Activated naive CD8-positive, alpha-beta T cell (primary cell): ENCODE data around the gene SLC7A4.

Experiments used
- H3K27ac Mint-ChIP-seq: one replicate; pipeline ENCODE4 v1.8.0; 2021; ENCODE audit warnings: mixed read lengths
- H3K27me3 Mint-ChIP-seq: one replicate; pipeline ENCODE4 v1.8.0; 2021; ENCODE audit warnings: mixed read lengths
- H3K36me3 Mint-ChIP-seq: one replicate; pipeline ENCODE4 v1.8.0; 2021; ENCODE audit warnings: mixed read lengths
- H3K4me1 Mint-ChIP-seq: one replicate; pipeline ENCODE4 v1.8.0; 2021; ENCODE audit warnings: low read depth, mixed read lengths
- H3K4me3 Mint-ChIP-seq: one replicate; pipeline ENCODE4 v1.8.0; 2021; ENCODE audit warnings: mild to moderate bottlenecking, mixed read lengths
- H3K9me3 Mint-ChIP-seq: one replicate; pipeline ENCODE4 v1.8.0; 2021; ENCODE audit warnings: low read depth, mixed read lengths

The SLC7A4 gene

DNA sequence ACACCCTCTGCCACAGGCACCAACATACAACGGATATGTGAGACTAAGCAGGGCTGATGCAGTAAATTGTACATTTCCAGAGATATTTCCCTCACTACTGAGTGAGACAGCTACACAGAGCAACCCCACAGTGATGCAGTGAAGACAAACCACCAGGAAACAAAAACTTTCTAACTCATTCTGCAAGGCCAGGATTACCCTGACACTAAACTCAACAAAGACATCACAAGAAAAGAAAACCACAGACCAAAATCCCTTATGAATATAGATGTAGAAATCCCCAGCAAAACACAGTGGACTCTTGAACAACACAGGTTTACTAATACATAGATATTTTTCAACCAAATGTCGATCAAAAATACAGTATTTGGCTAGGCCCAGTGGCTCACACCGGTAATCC, 1.5 kb upstream of the SLC7A4 start:
- peaks cover 9% of the 10 kb centered on the region for H3K27me3 Mint-ChIP-seq
- H3K4me3 Mint-ChIP-seq: no peak overlapping the region
- H3K9me3 Mint-ChIP-seq: no peaks in the 10 kb centered on the region
- no peaks in the 10 kb centered on the region for H3K36me3 Mint-ChIP-seq
- peaks cover 3% of the 10 kb centered on the region for H3K4me1 Mint-ChIP-seq
- no peak overlapping the region for H3K27ac Mint-ChIP-seq

DNA sequence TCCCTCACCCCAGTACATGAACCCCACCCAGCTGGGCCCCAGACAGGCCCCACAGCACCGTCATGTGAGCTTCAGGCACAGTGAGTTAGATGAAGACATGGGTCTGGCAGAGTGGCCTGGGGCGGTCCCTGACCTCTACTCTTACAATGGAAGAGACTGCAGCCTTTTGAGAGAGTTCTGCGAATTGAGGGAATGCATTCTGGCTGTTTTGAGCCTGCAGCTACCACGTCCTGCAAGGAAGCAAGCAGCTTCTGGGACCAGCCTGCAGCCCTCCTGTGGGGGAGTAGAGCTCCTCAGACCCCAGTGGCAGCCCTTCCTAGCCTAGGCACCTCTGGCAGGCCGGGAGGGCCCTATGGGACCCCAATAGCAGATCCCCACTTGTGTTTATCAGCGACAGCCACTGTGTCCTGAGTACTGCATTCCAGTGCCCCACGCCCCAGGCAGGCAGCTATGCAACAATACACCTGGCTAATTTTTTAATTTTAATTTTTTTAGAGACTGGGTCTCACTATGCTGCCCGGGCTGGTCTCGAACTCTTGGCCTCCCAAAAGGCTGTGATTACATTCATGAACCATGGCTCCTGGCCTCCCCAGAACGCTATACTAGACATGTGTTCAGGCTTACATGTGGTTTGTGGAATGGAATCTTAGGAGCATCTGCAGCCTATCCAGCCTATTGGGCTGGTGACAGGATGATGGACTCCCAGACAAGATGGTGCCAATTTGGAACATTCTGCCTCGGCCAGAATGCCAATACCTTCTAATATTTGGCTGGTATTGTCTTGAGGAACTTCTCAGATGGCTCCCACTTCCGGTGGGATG, 717 bp upstream of the SLC7A4 start:
- no peak overlapping the region for H3K27ac Mint-ChIP-seq
- H3K36me3 Mint-ChIP-seq: no peaks in the 10 kb centered on the region
- peaks cover 5% of the 10 kb centered on the region for H3K27me3 Mint-ChIP-seq
- no peak overlapping the region for H3K4me3 Mint-ChIP-seq
- H3K4me1 Mint-ChIP-seq: peaks cover 3% of the 10 kb centered on the region
- H3K9me3 Mint-ChIP-seq: no peaks in the 10 kb centered on the region

DNA sequence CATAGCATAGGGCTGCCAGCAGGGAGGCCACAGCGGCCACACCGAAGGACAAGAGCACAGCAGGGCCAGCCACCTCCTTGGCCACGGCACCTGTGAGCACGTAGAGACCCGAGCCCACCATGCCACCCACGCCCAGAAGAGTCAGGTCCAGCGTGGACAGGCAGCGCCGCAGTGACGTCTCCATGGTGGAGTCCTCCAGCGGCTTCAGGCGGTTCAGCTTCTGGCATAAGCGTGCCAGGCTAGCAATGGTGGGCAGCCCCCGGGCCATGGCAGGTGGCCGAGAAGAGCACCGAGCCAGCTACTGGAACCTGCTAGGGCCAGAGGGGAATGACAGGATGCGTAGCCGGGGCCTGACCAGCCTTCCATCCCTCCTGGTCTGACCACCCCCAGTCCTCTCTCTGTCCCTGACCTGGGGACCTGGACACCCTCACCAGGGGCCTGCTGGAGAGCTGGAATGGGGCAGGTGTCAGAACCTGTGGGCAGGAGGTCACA, 770 bp downstream of the SLC7A4 start:
- no peaks in the 10 kb centered on the region for H3K9me3 Mint-ChIP-seq
- no peaks in the 10 kb centered on the region for H3K36me3 Mint-ChIP-seq
- H3K4me3 Mint-ChIP-seq: peak overlapping the region; percentile 57
- H3K4me1 Mint-ChIP-seq: peaks cover 3% of the 10 kb centered on the region
- H3K27ac Mint-ChIP-seq: no peak overlapping the region
- peaks cover 5% of the 10 kb centered on the region for H3K27me3 Mint-ChIP-seq

DNA sequence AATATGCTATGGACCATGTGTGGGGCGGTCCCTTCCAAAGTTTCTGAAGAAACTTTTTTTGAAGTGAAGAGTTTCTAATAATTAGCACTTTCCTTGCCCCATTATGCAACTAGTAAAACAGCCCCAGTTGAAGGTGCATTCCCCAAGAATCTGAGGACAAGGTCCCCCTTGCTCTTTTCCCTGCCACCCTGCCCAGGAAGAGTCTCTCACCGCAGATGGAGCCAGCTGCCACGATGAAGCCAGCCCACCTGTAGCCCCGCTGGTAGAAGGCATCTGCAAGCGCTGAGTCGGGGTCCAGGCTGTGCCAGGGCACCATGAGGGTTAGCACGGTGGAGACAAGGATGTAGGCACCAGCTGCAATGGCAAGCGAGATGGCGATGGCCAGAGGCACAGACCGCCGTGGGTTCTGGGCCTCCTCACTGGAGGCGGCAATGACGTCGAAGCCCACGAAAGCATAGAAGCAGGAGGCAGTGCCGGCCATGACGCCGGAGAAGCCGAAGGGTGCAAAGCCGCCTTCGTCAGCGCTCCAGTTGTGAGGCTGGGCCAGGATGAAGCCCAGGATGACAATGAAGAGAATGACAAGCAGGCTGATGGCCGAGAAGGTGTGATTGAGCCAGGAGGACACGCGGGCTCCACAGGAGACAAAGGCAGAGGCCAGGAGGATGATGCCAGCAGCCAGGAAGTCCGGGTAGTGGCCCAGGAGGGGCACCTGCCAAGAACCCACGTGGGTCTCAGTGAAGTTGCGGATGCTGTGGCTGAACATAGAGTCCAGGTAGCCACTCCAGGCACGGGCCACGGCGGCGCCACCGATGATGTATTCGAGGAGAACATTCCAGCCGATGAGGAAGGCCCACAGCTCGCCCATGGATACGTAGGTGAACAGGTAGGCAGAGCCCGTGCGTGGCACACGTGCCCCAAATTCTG, 1.5 kb downstream of the SLC7A4 start:
- H3K27ac Mint-ChIP-seq: no peak overlapping the region
- H3K36me3 Mint-ChIP-seq: no peaks in the 10 kb centered on the region

DNA sequence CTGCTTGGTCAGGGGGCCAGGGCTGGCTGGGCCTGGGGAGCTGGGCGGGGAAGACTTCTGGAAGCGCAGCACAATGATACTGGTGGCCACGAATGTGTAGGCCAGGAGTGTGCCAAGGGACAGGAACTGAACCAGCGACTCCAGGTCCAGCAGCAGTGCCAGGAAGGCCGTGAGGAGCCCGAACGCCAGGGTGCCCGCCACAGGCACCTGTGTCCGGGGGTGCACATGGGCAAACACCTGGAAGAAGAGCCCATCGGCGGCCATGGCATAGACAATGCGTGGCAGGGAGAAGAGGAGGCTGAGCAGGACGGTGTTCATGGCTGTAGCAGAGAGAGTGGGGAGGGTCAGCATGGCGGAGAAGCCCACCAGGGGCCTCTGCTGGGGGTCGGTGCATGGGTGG, 2.3 kb downstream of the SLC7A4 start:
- Mint-ChIP-seq H3K9me3 (no peaks in the 10 kb centered on the region), H3K27ac (no peak overlapping the region), H3K27me3 (peaks cover 5% of the 10 kb centered on the region), H3K36me3 (no peaks in the 10 kb centered on the region), H3K4me3 (peak overlapping the region; percentile 27), H3K4me1 (peaks cover 13% of the 10 kb centered on the region)

More for the DNA sequence above, 1.5 kb downstream of the SLC7A4 start:
- peaks cover 5% of the 10 kb centered on the region for H3K4me1 Mint-ChIP-seq
- H3K4me3 Mint-ChIP-seq: peak overlapping the region; percentile 57
- H3K27me3 Mint-ChIP-seq: peaks cover 5% of the 10 kb centered on the region
- no peaks in the 10 kb centered on the region for H3K9me3 Mint-ChIP-seq

DNA sequence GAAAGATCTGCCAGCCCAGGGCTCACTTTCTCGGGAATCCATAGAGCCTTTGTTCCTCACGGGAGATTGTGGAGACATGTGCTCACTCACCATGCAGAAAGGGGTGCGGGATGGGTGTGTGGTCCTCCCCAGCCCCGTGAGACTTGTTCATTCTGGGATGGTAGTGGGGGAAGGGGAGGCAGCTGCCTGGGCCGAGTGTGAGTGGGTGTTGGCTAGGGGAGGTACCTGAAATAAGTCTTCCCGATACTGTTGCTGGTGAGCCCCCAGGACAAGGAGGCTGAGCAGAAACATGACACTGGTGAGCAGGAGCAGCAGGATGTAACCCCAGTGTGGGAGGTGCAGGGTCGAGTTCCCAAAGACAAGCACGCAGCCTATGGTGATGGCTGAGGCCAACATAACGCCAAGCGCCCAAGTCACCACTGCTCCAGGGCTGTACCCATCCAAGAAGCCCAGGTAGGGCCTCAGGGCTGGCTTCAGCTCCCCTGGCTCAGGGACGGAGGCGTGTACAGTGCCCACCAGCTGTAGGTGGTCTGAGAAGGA, 2.8 kb downstream of the SLC7A4 start:
- H3K27ac Mint-ChIP-seq: no peak overlapping the region
- H3K27me3 Mint-ChIP-seq: peaks cover 5% of the 10 kb centered on the region
- H3K4me1 Mint-ChIP-seq: peaks cover 16% of the 10 kb centered on the region
- H3K4me3 Mint-ChIP-seq: no peak overlapping the region
- no peaks in the 10 kb centered on the region for H3K9me3 Mint-ChIP-seq
- H3K36me3 Mint-ChIP-seq: no peaks in the 10 kb centered on the region

DNA sequence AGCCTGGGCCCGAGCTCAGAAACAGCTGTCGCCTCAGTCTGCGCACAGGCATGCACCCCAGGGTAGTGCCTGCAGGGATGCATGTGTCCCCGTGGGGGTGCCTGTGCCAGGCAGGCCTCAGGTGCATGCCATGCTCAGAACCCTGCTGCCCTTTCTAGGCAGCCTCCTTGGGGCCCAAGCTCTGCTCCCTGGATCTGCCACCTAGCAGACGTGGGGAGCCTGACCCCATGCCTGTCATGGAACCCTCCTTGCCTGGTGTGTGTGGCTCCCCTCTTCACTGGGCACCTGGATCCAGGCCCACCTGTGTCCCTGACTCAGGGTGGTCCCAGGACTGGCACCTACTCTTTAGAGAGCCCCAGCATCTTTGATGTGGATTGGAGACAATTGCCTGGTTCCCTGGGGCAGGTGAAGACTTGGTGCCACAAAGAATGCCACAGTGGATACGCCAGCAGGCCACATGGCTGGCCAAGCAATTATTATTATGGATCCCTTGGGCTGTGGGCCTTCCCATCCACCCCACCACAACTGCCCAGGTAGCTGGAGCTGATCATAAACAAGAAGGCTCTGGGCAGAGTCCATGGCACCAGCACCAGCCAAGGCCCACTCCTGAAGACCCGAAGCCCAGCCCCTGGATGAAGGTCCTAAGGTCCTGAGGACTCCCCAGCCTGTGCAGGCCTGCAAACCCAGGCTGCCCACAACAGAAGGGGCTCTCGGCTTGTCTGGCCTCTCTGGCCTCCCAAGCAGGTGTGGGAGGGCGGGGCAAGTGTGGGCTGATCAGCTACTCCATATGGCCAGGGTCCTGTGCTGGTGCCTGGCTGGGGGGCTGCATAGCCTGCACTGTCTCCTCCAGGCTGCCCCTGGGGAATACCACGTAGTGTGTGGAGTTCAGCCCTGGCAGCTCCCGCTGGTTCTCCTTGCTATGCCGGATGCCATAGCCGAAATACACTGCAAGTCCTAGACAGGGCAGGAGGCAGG, 3.8 kb downstream of the SLC7A4 start:
- no peaks in the 10 kb centered on the region for H3K9me3 Mint-ChIP-seq
- H3K4me3 Mint-ChIP-seq: no peak overlapping the region
- H3K4me1 Mint-ChIP-seq: peaks cover 16% of the 10 kb centered on the region
- H3K27ac Mint-ChIP-seq: no peak overlapping the region
- H3K36me3 Mint-ChIP-seq: no peaks in the 10 kb centered on the region
- H3K27me3 Mint-ChIP-seq: peaks cover 5% of the 10 kb centered on the region

DNA sequence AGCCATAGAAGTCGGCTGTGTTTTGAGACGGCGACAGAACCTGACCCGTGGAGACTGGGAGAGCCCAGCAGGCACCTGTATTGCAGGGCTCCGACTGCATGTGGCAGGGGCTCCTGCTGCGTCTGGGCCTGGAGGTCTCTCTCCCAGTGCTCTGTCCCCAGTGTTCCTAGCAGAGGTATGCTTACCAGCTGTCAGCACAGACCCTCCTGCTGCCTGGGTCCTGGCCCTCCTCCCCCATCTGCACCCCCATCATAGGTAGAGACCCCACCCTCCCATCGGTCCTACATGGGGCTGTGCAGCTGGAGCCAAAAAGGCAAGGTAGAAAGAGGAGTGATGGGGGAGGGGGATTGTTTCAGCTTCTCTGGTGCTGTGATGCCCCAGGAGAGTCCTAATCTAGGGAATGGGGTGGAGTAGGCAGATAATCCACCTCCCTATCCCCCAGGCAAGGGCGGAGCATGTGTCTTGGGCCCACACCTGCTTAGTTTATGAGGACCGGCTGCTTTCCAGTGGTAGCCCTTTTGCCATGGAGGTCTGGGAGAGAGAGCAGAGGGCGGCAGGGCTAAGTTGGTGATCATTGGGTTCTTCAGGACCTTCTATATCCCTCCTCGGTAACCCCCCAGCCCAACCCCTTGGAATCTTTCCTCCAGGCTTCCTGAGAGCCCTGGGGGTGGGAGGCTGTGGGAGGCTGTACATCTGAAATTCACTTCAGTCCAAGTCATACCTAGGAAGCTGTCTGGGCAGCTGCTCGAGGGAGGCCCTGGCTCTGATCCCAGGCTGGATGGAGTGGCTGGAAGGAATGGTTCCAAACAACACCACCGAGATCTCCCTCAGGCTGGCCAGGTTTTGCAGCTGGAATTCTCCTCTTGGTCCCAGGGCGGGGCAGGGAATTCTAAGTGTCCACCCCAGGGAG, 5.3 kb downstream of the SLC7A4 start:
- Mint-ChIP-seq H3K27me3 (peaks cover 5% of the 10 kb centered on the region), H3K4me3 (no peak overlapping the region), H3K4me1 (peaks cover 16% of the 10 kb centered on the region), H3K9me3 (no peaks in the 10 kb centered on the region), H3K27ac (no peak overlapping the region), H3K36me3 (no peaks in the 10 kb centered on the region)

DNA sequence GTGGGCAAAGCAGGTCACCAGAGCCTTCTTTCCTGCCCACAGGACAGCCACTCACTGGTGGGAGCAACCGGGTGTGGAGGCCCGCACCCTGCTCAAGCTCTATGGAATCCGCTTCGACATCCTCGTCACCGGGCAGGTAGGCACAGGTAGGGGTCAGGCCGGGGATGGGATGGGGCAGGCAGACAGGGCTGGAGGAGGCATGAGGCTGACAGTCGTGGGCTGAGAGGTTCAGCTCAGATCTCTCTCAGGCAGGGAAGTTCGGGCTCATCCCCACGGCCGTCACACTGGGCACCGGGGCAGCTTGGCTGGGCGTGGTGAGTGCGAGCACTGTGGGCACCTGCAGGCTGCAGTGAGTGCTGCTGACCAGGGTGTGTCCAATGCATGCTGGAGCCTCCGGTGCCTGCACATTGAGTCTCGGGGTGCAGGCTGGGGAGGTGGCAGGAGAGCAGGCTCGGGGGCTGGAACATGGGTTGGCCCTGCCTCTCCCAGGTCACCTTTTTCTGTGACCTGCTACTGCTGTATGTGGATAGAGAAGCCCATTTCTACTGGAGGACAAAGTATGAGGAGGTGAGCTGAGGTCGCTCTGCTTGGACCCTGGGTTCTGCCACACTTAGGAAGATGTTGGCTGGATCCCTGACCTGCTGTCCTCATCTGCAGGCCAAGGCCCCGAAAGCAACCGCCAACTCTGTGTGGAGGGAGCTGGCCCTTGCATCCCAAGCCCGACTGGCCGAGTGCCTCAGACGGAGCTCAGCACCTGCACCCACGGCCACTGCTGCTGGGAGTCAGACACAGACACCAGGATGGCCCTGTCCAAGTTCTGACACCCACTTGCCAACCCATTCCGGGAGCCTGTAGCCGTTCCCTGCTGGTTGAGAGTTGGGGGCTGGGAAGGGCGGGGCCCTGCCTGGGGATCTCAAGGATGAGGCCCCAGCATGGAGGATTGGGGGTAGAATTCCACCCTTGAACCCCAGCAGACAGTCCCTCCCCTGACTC, 6.3 kb downstream of the SLC7A4 start:
- Mint-ChIP-seq H3K4me3 (no peak overlapping the region), H3K4me1 (peaks cover 13% of the 10 kb centered on the region), H3K27me3 (peaks cover 2% of the 10 kb centered on the region), H3K36me3 (no peaks in the 10 kb centered on the region), H3K27ac (no peak overlapping the region), H3K9me3 (no peaks in the 10 kb centered on the region)

DNA sequence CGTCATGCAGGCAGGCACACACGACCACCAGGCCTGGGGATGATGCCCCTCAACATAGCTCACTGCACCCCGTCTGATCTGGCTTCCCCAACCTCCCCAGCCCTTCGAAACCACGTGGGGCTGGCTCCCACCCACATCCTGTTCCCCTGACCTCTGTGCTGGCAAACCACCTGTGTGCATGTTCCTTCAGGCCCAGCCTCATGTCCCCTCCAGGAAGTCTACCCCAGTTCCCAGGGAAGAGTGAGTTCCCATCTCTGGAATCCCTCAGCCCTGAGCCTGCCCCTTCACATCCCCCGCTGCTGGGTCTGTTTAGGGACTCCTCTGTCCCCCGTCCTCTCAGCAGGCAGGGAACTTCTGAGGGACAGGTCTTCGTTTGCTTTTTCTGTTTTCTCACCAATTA, 7.1 kb downstream of the SLC7A4 start:
- Mint-ChIP-seq H3K4me3 (peak overlapping the region; percentile 33), H3K36me3 (no peaks in the 10 kb centered on the region), H3K27ac (peak overlapping the region; percentile 73), H3K4me1 (peaks cover 13% of the 10 kb centered on the region), H3K9me3 (no peaks in the 10 kb centered on the region), H3K27me3 (no peaks in the 10 kb centered on the region)

DNA sequence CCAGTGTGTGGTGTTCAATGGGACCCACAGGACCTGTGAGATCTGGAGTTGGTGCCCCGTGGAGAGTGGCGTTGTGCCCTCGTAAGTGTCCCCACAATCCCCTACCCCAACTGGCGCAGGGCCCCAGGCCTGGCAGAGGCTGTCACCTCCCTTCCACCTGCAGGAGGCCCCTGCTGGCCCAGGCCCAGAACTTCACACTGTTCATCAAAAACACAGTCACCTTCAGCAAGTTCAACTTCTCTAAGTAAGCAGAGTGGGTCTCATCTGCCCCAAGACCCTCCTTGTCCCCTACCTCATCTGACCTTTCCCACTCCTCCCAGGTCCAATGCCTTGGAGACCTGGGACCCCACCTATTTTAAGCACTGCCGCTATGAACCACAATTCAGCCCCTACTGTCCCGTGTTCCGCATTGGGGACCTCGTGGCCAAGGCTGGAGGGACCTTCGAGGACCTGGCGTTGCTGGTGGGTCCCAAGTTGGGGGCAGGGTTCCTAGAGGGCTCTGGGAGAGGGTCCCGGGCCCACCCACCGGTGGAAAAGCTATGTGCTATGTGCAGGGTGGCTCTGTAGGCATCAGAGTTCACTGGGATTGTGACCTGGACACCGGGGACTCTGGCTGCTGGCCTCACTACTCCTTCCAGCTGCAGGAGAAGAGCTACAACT, 9.3 kb downstream of the SLC7A4 start:
- H3K4me3 Mint-ChIP-seq: no peak overlapping the region
- H3K9me3 Mint-ChIP-seq: no peaks in the 10 kb centered on the region
- H3K27ac Mint-ChIP-seq: no peak overlapping the region
- peaks cover 13% of the 10 kb centered on the region for H3K4me1 Mint-ChIP-seq
- no peaks in the 10 kb centered on the region for H3K27me3 Mint-ChIP-seq
- no peaks in the 10 kb centered on the region for H3K36me3 Mint-ChIP-seq

DNA sequence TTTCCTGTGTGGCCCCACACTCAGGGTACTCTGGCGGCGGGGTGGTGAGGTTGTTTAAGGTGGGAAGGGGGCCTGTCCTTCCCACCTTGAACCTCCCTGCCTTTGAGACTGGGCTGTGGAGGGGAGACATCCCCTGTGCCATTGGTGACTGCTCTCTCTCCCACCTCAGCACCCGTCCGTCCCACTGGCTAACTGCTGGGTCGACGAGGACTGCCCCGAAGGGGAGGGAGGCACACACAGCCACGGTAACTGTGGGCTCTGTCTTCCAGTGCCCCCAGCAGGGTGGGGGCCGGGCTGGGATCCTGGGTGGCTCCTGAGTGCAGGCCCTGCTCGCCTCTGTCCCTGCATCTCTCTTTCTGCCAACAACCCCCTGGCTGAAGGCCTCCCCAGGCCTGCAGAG, 9.9 kb downstream of the SLC7A4 start:
- H3K4me3 Mint-ChIP-seq: no peak overlapping the region
- no peak overlapping the region for H3K27ac Mint-ChIP-seq
- no peaks in the 10 kb centered on the region for H3K36me3 Mint-ChIP-seq

More for the DNA sequence above, 9.9 kb downstream of the SLC7A4 start:
- no peaks in the 10 kb centered on the region for H3K9me3 Mint-ChIP-seq
- H3K4me1 Mint-ChIP-seq: peaks cover 13% of the 10 kb centered on the region
- H3K27me3 Mint-ChIP-seq: no peaks in the 10 kb centered on the region
